ENCODE measurements around the gene CAPRIN1. TPM values are rescaled to one million over a fixed set of nuclear protein-coding genes. Genes with fewer than 3 reads are reported as not detected.

The CAPRIN1 gene
- total and polyA plus RNA-seq, 2 of the 8 experiments (the other 6 are each of a cell fraction or from before 2014, with no cell fraction given): 221 to 317 TPM

- TF ChIP-seq CHD7 (IDR thresholded peaks at IDR 0.05; ENCODE audit: insufficient replicate concordance, low read length): no peak
- TF ChIP-seq E2F6 (IDR thresholded peaks at IDR 0.05): no peak
- no peak for TF ChIP-seq SP4 (IDR thresholded peaks at IDR 0.05; ENCODE audit: low read length)
- no peak for TF ChIP-seq FOSL1 (IDR thresholded peaks at IDR 0.05; ENCODE audit: insufficient read depth, low read depth, low read length)
- TF ChIP-seq RAD21 (IDR thresholded peaks at IDR 0.05 in 1 of 2, conservative IDR thresholded peaks at IDR 0.05 in 1 of 2; ENCODE audit: low read depth in 2 of 2, low read length in 2 of 2): no peak
- TF ChIP-seq GTF2F1 (IDR thresholded peaks at IDR 0.05; ENCODE audit: borderline replicate concordance, low read depth, low read length): no peak
- no peak for TF ChIP-seq SAP30 (IDR thresholded peaks at IDR 0.05; ENCODE audit: insufficient read depth, insufficient replicate concordance, low read length)
- no peak for TF ChIP-seq HDAC2 (IDR thresholded peaks at IDR 0.05; ENCODE audit: borderline replicate concordance in 1 of 2, low read depth in 2 of 2, low read length in 2 of 2)
- no peak for TF ChIP-seq POU5F1 (IDR thresholded peaks at IDR 0.05; ENCODE audit: low read depth, low read length)
- TF ChIP-seq CHD2 (IDR thresholded peaks at IDR 0.05; ENCODE audit: low read length): no peak
These were observed 47.3 kb upstream of the CAPRIN1 start (continued) for GRCh38 chr11:34004236-34004635.
